Mesenchymal stem cell (in vitro differentiated cells and primary cell): Measurements from ENCODE around the gene ZNF182.
"Not testable (repeated sequence)": the region's sequence is repeated elsewhere in the genome, so short reads cannot be mapped to it uniquely, and the experiment has no call there.

Experiments
- DNase-seq: peaks from one replicate; pipeline ENCODE4 v3.0.0-alpha.2; 2013
- H2AFZ ChIP-seq: one replicate; pipeline ENCODE4 v1.6.1; 2013; ENCODE audit warnings: low read depth, mild to moderate bottlenecking, control low read depth, inconsistent platforms, low read length, moderate library complexity
- H2AK5ac ChIP-seq: 2 replicates; pipeline ENCODE4 v1.6.1; 2013; ENCODE audit warnings: low read length, moderate library complexity, mild to moderate bottlenecking, inconsistent platforms; ENCODE audit not compliant: severe bottlenecking
- H2BK120ac ChIP-seq: one replicate; pipeline ENCODE4 v1.6.1; 2013; ENCODE audit warnings: low read depth, mild to moderate bottlenecking, inconsistent platforms, low read length, moderate library complexity
- H2BK12ac ChIP-seq, 2 experiments: one replicate each; pipeline ENCODE4 v1.6.1; 2013; ENCODE audit warnings: inconsistent platforms in 2 of 2, low read length in 2 of 2, mild to moderate bottlenecking in 2 of 2, moderate library complexity in 2 of 2, control low read depth in 1 of 2
- H2BK15ac ChIP-seq: one replicate; pipeline ENCODE4 v1.6.1; 2013; ENCODE audit warnings: mild to moderate bottlenecking, low read depth, inconsistent platforms; ENCODE audit not compliant: poor library complexity, severe bottlenecking
- H2BK5ac ChIP-seq: 2 replicates; pipeline ENCODE4 v1.6.1; 2013; ENCODE audit warnings: low read depth, mild to moderate bottlenecking, low read length, control low read depth, inconsistent platforms; ENCODE audit not compliant: poor library complexity, severe bottlenecking
- H3K14ac ChIP-seq, 2 experiments: one replicate each; pipeline ENCODE4 v1.6.1; 2013; ENCODE audit warnings: inconsistent platforms in 2 of 2, low read length in 2 of 2, control low read depth in 1 of 2, mild to moderate bottlenecking in 1 of 2, moderate library complexity in 1 of 2
- H3K18ac ChIP-seq, 2 experiments: one replicate each; pipeline ENCODE4 v1.6.1; 2013; ENCODE audit warnings: inconsistent platforms in 2 of 2, low read length in 2 of 2, control low read depth in 1 of 2, low read depth in 1 of 2, mild to moderate bottlenecking in 1 of 2
- H3K23ac ChIP-seq, 2 experiments: one replicate each; pipeline ENCODE4 v1.6.1; 2013; ENCODE audit warnings: inconsistent platforms in 2 of 2, low read length in 2 of 2, mild to moderate bottlenecking in 2 of 2, moderate library complexity in 2 of 2, control low read depth in 1 of 2
- H3K27ac ChIP-seq: 2 replicates; pipeline ENCODE4 v1.5.1; 2013; ENCODE audit warnings: mild to moderate bottlenecking, moderate library complexity, low read length, control low read depth, inconsistent platforms; ENCODE audit not compliant: poor library complexity, severe bottlenecking
- H3K27me3 ChIP-seq, 2 experiments: 2 replicates each; pipeline versions ENCODE4 v1.6.1 to v1.7.0; 2013; ENCODE audit warnings: low read length in 2 of 2, mild to moderate bottlenecking in 2 of 2, moderate library complexity in 2 of 2, control low read depth in 1 of 2, inconsistent platforms in 1 of 2; ENCODE audit not compliant: control insufficient read depth in 1 of 2, insufficient read depth in 1 of 2
- H3K36me3 ChIP-seq, 2 experiments: 2 replicates each; pipeline versions ENCODE4 v1.6.1 to v1.7.0; 2013; ENCODE audit warnings: low read length in 2 of 2, control low read depth in 1 of 2, inconsistent platforms in 1 of 2, low read depth in 1 of 2, mild to moderate bottlenecking in 1 of 2; ENCODE audit not compliant: insufficient read depth in 2 of 2, control insufficient read depth in 1 of 2
- H3K4ac ChIP-seq, 2 experiments: one replicate each; pipeline ENCODE4 v1.6.1; 2013; ENCODE audit warnings: inconsistent platforms in 2 of 2, low read length in 2 of 2, mild to moderate bottlenecking in 2 of 2, moderate library complexity in 2 of 2, control low read depth in 1 of 2, low read depth in 1 of 2
- H3K4me1 ChIP-seq: 2 replicates; pipeline ENCODE4 v1.6.1; 2013; ENCODE audit warnings: low read depth, low read length, control low read depth; ENCODE audit not compliant: control insufficient read depth, insufficient read depth
- H3K4me2 ChIP-seq: 2 replicates; pipeline ENCODE4 v1.6.1; 2013; ENCODE audit warnings: low read length, mild to moderate bottlenecking, inconsistent platforms; ENCODE audit not compliant: poor library complexity, severe bottlenecking
- H3K4me3 ChIP-seq, 2 experiments: 2 replicates each; pipeline versions ENCODE4 v1.5.1 to v1.7.0; 2013; ENCODE audit warnings: low read length in 2 of 2, mild to moderate bottlenecking in 2 of 2, control low read depth in 1 of 2, low read depth in 1 of 2; ENCODE audit not compliant: insufficient read depth in 1 of 2
- H3K79me1 ChIP-seq: replicated peaks from 2 replicates; pipeline ENCODE4 v1.6.1; 2013; ENCODE audit warnings: mild to moderate bottlenecking, control low read depth, low read length, inconsistent platforms; ENCODE audit not compliant: poor library complexity, severe bottlenecking
- H3K9ac ChIP-seq: 2 replicates; pipeline ENCODE4 v1.7.0; 2013; ENCODE audit warnings: mild to moderate bottlenecking, low read length, moderate library complexity
- H3K9me3 ChIP-seq: 2 replicates; pipeline ENCODE4 v1.7.0; 2013; ENCODE audit warnings: mild to moderate bottlenecking, low read length; ENCODE audit not compliant: control insufficient read depth
- H4K8ac ChIP-seq: one replicate; pipeline ENCODE4 v1.6.1; 2013; ENCODE audit warnings: inconsistent platforms, mild to moderate bottlenecking, low read length, moderate library complexity
- H4K91ac ChIP-seq: one replicate; pipeline ENCODE4 v1.6.1; 2013; ENCODE audit warnings: mild to moderate bottlenecking, low read length, inconsistent platforms
- WGBS: methylation state at CpG from one replicate; pipeline ENCODE4 v1.1.7; 2013; ENCODE audit warnings: mixed read lengths; 5-methylcytosine and 5-hydroxymethylcytosine counted together

The ZNF182 gene

DNA sequence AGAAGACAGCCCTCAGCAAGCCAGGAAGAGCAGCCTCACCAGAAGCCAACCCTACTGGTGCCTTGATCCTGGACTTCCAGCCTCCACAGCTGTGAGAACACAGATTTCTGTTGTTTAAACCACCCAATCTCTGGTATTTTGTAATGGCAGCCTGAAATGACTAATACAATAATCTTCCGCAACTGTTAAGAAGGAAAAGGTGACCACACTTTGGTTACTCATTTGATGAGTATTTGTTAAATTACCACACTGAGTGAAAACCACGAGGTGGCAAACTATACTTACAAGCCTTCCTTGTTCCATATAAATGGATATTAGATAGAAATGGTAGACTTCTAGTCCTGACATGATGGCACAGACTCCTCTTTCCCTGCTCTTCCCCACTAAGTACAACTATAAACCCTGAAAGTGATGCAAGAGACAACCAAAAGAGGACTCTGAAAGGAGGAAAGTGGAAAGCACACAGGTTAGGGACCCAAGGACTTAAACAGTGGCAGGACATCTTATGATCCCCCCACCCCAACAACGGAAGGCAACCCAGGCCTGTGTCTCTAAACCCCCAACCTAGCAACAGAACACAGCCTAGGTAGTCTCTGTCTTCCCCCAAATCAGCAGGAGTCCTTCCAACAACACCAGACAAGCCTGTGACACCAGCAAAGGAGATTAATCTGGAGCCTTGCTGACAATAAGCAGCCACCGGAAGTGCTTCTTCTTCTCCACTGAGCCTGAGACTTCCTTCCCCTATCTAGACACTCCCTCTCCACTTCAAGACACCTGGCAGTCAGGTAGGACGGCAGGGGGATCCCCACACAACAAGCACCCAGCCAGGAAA lies 12.3 kb downstream of the ZNF182 start:
- Histone ChIP-seq H4K8ac (no peak overlapping the region), H3K36me3 (peaks cover 22 to 26% of the 10 kb centered on the region in 2 experiments), H3K9me3 (peaks cover 88% of the 10 kb centered on the region), H2BK120ac (no peak overlapping the region), H3K14ac (no peak overlapping the region), H3K4me3 (peak overlapping the region in 1 of 2 experiments; percentile 23), H2AK5ac (no peak overlapping the region), H2BK12ac (no peak overlapping the region), H4K91ac (no peak overlapping the region), H3K4me2 (no peak overlapping the region), H3K79me1 (peaks cover 10% of the 10 kb centered on the region), H2BK5ac (no peak overlapping the region), H3K27ac (peak overlapping the region; percentile 14), H3K27me3 (no peaks in the 10 kb centered on the region), H3K18ac (no peak overlapping the region), H2BK15ac (no peak overlapping the region), H2AFZ (no peak overlapping the region), H3K4me1 (no peaks in the 10 kb centered on the region), H3K9ac (no peak overlapping the region), H3K4ac (no peak overlapping the region), H3K23ac (no peak overlapping the region)
- 100% methylated on average over 3 of the region's 5 CpGs for WGBS
- DNase-seq = peak; percentile 30

DNA sequence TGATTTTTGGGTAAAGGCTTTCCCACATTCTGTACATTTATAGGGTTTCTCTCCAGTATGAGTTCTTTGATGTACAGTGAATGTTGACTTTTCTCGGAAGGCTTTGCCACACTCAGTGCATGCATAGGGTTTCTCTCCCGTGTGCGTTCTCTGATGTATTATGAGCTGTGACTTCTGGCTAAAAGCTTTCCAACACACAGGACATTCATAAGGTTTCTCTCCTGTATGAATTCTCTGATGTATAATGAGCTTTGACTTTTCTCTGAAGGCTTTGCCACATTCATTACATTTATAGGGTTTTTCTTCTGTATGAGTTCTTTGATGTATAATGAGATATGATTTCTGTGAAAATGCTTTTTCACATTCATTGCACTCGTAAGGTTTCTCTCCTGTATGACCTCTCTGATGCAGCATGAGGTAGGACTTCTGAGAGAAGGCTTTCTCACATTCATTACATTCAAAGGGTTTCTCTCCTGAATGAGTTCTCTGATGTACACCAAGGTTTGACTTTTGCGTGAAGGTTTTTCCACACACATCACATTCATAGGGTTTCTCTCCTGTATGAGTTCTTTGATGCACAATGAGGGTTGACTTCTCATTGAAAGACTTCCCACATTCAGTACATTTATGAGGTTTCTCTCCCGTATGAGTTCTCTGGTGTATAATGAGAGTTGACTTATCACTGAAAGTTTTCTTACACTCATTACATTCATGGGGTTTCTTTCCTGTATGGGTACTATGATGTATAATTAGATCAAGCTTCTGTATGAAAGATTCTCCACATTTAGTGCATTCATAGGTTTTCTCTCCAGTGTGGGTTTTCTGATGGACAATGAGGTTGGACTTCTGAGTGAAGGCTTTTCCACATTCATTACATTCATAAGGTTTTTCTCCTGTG lies 27.3 kb downstream of the ZNF182 start:
- no CpG with 5 or more reads among the region's 6 CpGs for WGBS
- Histone ChIP-seq H3K9ac (no peak overlapping the region), H2BK5ac (no peak overlapping the region), H3K36me3 (peaks cover 20 to 45% of the 10 kb centered on the region in 2 experiments), H2BK15ac (no peak overlapping the region), H3K27me3 (no peaks in the 10 kb centered on the region), H2BK120ac (no peak overlapping the region), H3K27ac (no peak overlapping the region), H3K4me2 (no peak overlapping the region), H3K14ac (no peak overlapping the region), H3K9me3 (peaks cover 100% of the 10 kb centered on the region), H3K79me1 (no peaks in the 10 kb centered on the region), H2AK5ac (no peak overlapping the region), H3K4ac (no peak overlapping the region), H4K91ac (no peak overlapping the region), H2AFZ (no peak overlapping the region), H4K8ac (no peak overlapping the region), H3K18ac (no peak overlapping the region), H3K23ac (no peak overlapping the region), H3K4me3 (peak overlapping the region in 1 of 2 experiments; percentile 43), H3K4me1 (no peaks in the 10 kb centered on the region), H2BK12ac (no peak overlapping the region)
- DNase-seq = no peak

DNA sequence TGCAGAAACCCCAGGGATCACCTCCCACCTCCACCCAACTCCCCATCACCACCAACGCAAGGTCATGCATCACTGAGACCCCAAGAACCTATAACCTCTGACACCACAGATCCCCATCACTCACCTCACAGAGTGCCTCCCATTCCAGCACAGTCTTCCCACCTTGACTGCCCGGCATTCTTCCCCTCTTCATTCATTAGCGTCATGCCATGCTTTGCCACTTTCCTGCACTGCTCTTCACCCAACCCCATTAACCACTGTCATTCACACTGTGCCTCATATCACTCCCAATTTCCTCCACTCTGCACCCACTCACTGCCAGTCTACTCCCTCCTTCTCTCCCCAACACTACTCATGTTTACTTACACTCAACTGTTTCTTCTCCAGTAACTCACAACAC lies 30.6 kb downstream of the ZNF182 start:
- no peak overlapping the region for H3K23ac ChIP-seq
- no peak overlapping the region for H3K4ac ChIP-seq
- H3K4me3 ChIP-seq = peak overlapping the region in 1 of 2 experiments; percentile 36
- no peak overlapping the region for H3K9ac ChIP-seq
- H2BK5ac ChIP-seq = no peak overlapping the region
- H3K79me1 ChIP-seq = no peaks in the 10 kb centered on the region
- no peak for DNase-seq
- no peaks in the 10 kb centered on the region for H3K27me3 ChIP-seq
- H3K4me2 ChIP-seq = no peak overlapping the region
- no peak overlapping the region for H3K14ac ChIP-seq
- no peak overlapping the region for H2BK120ac ChIP-seq
- no peak overlapping the region for H4K8ac ChIP-seq
- H3K18ac ChIP-seq = no peak overlapping the region
- peaks cover 99% of the 10 kb centered on the region for H3K9me3 ChIP-seq
- 89% methylated on average over 3 of the region's 3 CpGs for WGBS
- H2BK12ac ChIP-seq = no peak overlapping the region
- no peak overlapping the region for H3K27ac ChIP-seq
- H3K36me3 ChIP-seq = peaks cover 17 to 18% of the 10 kb centered on the region in 2 experiments
- no peak overlapping the region for H4K91ac ChIP-seq
- H2AFZ ChIP-seq = no peak overlapping the region
- H3K4me1 ChIP-seq = no peaks in the 10 kb centered on the region
- H2BK15ac ChIP-seq = no peak overlapping the region
- H2AK5ac ChIP-seq = no peak overlapping the region

DNA sequence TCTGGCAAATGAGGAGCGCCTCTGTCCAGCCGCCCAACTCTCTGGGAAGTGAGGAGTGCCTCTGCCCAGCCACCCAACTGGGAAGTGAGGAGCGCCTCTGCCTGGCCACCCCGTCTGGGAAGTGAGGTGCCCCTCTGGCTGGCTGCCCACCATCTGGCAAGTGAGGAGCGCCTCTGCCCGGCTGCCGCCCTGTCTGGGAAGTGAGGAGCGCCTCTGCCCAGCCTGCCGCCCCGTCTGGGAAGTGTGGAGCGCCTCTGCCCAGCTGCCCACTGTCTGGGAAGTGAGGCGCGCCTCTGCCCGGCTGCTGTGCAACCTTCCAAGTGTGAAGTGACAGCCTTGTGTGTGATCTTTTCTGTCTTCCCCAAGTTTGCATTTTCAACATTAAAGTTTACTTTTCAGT lies 38.3 kb downstream of the ZNF182 start:
- not testable (repeated sequence) for H3K4me1 ChIP-seq, H3K27ac ChIP-seq
- WGBS = 85% methylated on average over 11 of the region's 14 CpGs

More for the DNA sequence above, 38.3 kb downstream of the ZNF182 start:
- H3K79me1 ChIP-seq, H3K18ac ChIP-seq, H2BK5ac ChIP-seq, H2BK12ac ChIP-seq, H4K91ac ChIP-seq, H3K9ac ChIP-seq, DNase-seq, H3K36me3 ChIP-seq, H3K4me2 ChIP-seq, H3K23ac ChIP-seq, H3K27me3 ChIP-seq, H2AFZ ChIP-seq, H4K8ac ChIP-seq, H3K4me3 ChIP-seq, H2BK15ac ChIP-seq, H3K4ac ChIP-seq, H2BK120ac ChIP-seq, H3K14ac ChIP-seq, H2AK5ac ChIP-seq: not testable (repeated sequence)
- H3K9me3 ChIP-seq = peaks cover 72% of the 10 kb centered on the region
